Thyroid gland (tissue), 4 donors: ENCODE measurements around the gene KIAA1191. TPM values are rescaled to one million over a fixed set of nuclear protein-coding genes. Genes with fewer than 3 reads are reported as not detected.

Experiments
- DNase-seq, 2 donors: peaks; one replicate each; pipeline ENCODE4 v3.0.0-alpha.2; 2019
- H3K27ac ChIP-seq, 3 donors: fragments of 200-600 bp; sonication (generic); 1 replicate in 2 of 3; 2 replicates in 1 of 3; pipeline ENCODE4 v1.5.1; 2016 to 2019; ENCODE audit warnings: mild to moderate bottlenecking in 1 of 3, moderate library complexity in 1 of 3
- H3K27me3 ChIP-seq: fragments of 200-600 bp; sonication (generic); one replicate; pipeline ENCODE4 v1.5.1; 2019
- H3K36me3 ChIP-seq, 2 donors: fragments of 200-600 bp; sonication (generic); one replicate each; pipeline ENCODE4 v1.5.1; 2016 to 2019
- H3K4me1 ChIP-seq, 2 donors: fragments of 200-600 bp; sonication (generic); one replicate each; pipeline ENCODE4 v1.5.1; 2017 to 2019
- H3K4me3 ChIP-seq, 3 donors: fragments of 200-600 bp; sonication (generic); replicated peaks in 1 of 3; 1 replicate in 2 of 3; 2 replicates in 1 of 3; pipeline ENCODE4 v1.5.1; 2016; ENCODE audit warnings: mild to moderate bottlenecking in 1 of 3
- H3K9me3 ChIP-seq: fragments of 200-600 bp; sonication (generic); one replicate; pipeline ENCODE4 v1.5.1; 2017
- POLR2A ChIP-seq, 2 donors: fragments of 450-650 bp; IDR thresholded peaks; one replicate each; pipeline ENCODE4 v1.6.1; 2017; ENCODE audit warnings: antibody characterized with exemption in 2 of 2, mild to moderate bottlenecking in 2 of 2, moderate library complexity in 1 of 2
- WGBS, 2 donors: methylation state at CpG; one replicate each; pipeline ENCODE4 v1.1.5; 2017; 5-methylcytosine and 5-hydroxymethylcytosine counted together
- intact Hi-C: fragments of 100-400 bp; cut with DNase I; formaldehyde crosslinking; loops from one replicate; pipeline ENCODE4 v1.15.1; 2023
- total RNA-seq, 4 donors: library from RNA; depleted of rRNA; stranded (reverse); fragments of >200 nt; gene quantifications; one replicate each; pipeline ENCODE4 v1.2.3, GENCODE V29; 2016
- TF ChIP-seq, protein P1 (sequence below), 6 experiments: fragments of 200-600 bp in 3 of 6; fragments of 450-650 bp in 3 of 6; sonication (generic) in 3 of 6; IDR thresholded peaks; one replicate each; pipeline ENCODE4 v1.5.1; 2016 to 2019; ENCODE audit warnings: antibody characterized with exemption in 6 of 6, mild to moderate bottlenecking in 2 of 6, inconsistent platforms in 1 of 6, moderate library complexity in 1 of 6

The KIAA1191 gene
- total RNA-seq, 4 donors from 2014 or later, result 107 to 134 (median 119) TPM

DNA sequence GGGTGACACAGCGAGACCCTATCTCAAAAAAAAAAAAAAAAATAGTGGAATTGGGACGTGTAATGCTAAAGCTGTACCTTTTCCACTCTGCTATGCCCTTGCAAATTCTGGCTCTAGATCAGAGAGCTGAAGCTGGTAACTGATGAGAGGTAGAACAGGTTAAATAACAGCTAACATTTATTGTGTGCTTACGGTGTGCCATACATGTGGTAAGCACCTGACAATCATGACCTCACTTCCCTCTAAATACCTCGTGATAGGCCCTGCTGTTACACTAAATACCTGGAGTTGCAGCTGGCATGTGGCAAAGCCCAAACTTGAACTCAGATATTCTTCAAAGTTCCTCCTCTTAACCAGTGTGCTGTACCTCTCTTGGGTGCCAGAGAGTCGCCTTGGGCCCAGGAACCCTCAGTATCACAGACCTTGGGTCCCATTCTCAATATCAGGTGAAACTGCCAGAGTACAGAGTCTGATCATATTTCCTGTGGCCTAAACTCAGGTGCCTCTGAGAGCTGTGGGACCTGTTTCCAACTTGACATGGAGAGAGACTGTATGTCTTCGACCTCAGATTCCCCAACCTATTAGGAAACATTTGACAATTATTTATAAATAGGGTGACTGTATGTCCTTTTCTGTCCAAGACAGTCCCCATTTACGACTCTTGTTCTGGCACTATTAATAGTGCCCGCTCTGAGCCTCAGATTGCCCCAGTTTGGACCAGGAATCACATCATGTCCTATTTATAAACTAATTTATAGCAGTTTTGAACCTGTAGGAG lies 8.6 kb upstream of the KIAA1191 start:
- no peak overlapping the region for H3K4me3 ChIP-seq
- peaks cover 0 to 2% of the 10 kb centered on the region in 2 donors for H3K36me3 ChIP-seq
- intact Hi-C loops, result no loop called here
- WGBS, 2 donors, result 89 to 95% methylated on average over 8 of the region's 8 CpGs
- H3K27me3 ChIP-seq, result no peaks in the 10 kb centered on the region
- no peak for DNase-seq
- no peak overlapping the region for H3K27ac ChIP-seq
- TF ChIP-seq POLR2A (IDR thresholded peaks at IDR 0.05), result no peak
- TF ChIP-seq, protein P1, sequence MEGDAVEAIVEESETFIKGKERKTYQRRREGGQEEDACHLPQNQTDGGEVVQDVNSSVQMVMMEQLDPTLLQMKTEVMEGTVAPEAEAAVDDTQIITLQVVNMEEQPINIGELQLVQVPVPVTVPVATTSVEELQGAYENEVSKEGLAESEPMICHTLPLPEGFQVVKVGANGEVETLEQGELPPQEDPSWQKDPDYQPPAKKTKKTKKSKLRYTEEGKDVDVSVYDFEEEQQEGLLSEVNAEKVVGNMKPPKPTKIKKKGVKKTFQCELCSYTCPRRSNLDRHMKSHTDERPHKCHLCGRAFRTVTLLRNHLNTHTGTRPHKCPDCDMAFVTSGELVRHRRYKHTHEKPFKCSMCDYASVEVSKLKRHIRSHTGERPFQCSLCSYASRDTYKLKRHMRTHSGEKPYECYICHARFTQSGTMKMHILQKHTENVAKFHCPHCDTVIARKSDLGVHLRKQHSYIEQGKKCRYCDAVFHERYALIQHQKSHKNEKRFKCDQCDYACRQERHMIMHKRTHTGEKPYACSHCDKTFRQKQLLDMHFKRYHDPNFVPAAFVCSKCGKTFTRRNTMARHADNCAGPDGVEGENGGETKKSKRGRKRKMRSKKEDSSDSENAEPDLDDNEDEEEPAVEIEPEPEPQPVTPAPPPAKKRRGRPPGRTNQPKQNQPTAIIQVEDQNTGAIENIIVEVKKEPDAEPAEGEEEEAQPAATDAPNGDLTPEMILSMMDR (IDR thresholded peaks at IDR 0.05), result no peak
- peaks cover 0 to 15% of the 10 kb centered on the region in 2 donors for H3K4me1 ChIP-seq
- H3K9me3 ChIP-seq, result no peaks in the 10 kb centered on the region

DNA sequence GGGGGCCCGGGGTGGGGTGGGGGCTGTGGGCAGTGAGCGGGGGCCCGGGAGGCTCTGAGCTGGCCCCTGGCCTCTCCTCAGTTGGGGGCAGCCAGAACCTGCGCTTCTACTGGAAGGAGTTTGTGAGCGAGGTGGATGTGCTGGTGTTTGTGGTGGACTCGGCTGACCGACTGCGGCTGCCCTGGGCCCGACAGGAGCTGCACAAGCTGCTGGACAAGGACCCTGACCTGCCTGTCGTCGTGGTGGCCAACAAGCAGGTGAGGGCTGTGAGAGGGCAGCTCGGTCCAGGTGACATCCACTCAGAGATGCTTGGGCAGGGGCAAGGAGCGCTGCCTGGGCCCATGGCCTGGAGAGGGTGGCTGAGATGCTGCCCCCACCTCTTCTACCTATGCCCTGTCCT lies 7.2 kb upstream of the KIAA1191 start:
- DNase-seq, result no peak
- intact Hi-C loops, result no loop called here
- peaks cover 3 to 20% of the 10 kb centered on the region in 2 donors for H3K4me1 ChIP-seq
- no peak for TF ChIP-seq POLR2A (IDR thresholded peaks at IDR 0.05)
- TF ChIP-seq, protein P1 (IDR thresholded peaks at IDR 0.05), result no peak
- WGBS, 2 donors, result 96 to 100% methylated on average over 1 to 5 of the region's 13 CpGs
- H3K4me3 ChIP-seq, result no peak overlapping the region
- H3K27me3 ChIP-seq, result no peaks in the 10 kb centered on the region
- no peak overlapping the region for H3K27ac ChIP-seq
- H3K36me3 ChIP-seq, result peaks cover 0 to 2% of the 10 kb centered on the region in 2 donors
- H3K9me3 ChIP-seq, result no peaks in the 10 kb centered on the region

DNA sequence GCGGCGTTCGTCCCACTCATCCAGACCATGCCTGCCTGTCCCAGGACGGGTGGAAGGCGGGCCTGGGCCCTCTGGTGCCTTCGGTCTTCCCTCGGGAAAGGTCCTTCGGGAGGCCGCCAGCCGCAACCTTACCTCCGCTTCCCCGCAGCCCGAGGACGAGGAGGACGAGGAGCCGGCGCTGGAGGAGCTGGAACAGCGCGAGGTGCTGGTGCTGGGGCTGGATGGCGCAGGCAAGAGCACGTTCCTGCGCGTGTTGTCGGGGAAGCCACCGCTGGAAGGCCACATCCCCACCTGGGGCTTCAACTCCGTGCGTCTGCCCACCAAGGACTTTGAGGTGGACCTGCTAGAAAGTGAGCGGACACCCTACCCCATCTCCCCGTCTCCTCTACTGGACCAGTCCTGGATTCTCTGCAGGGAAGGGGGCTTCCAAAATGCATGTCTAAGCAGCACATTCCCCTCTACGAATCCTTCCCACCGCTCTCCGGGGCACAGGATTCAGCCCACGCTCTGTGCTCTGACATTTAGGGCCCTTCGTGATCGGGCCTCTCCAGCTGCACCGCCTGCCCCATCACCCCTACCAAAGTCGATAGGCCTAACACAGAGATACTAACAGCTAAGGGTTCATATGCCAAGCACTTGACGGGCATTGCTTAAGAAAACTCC lies 4.8 kb upstream of the KIAA1191 start:
- intact Hi-C loops, result no loop called here
- peaks cover 3 to 10% of the 10 kb centered on the region in 2 donors for H3K4me1 ChIP-seq
- 61 to 73% methylated on average over 24 to 31 of the region's 38 CpGs for WGBS, 2 donors
- TF ChIP-seq, protein P1 (IDR thresholded peaks at IDR 0.05), result no peak
- no peak for TF ChIP-seq POLR2A (IDR thresholded peaks at IDR 0.05)
- no peaks in the 10 kb centered on the region for H3K27me3 ChIP-seq
- no peak overlapping the region for H3K27ac ChIP-seq
- no peaks in the 10 kb centered on the region for H3K9me3 ChIP-seq
- no peak for DNase-seq
- peaks cover 0 to 2% of the 10 kb centered on the region in 2 donors for H3K36me3 ChIP-seq
- H3K4me3 ChIP-seq, result peak overlapping the region; percentile 47 to 67 (median 59)

DNA sequence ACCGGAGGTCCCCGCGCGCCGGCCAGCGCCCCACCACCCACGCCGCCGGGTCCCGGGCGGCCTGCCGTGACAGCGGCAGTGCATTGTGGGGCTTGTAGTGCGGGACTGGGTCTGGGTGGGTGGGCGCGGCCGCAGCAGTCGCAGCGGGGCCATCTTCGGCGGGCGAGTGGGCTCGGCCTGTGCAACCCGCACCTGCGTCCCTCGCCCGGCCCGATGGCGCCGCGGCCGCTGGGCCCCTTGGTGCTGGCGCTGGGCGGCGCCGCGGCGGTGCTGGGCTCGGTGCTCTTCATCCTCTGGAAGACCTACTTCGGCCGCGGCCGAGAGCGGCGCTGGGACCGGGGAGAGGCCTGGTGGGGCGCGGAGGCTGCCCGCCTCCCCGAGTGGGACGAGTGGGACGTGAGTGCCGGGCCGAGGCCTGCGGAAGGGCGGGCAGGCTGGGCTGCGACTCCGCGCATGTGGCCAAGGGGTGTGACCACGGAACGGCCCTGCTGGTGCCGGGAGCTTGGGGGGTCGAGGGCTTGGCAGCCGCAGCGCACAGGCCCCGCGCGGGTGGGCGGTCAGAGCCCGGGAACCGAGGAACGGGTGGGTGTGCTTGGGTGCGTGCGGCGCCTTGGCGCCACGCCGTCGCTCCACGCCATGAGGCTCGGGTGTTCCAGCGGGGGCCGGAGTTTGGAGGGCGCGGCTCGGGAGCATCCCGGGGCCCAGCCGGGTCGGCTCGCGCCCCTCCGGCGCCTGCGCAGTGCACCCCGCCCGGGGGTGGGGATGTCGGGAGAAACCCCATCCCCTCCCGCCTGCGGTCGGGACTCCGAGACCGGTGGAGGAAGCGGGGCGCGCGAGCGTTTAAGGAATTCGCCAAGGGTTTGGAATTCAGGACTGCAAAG lies 4.0 kb upstream of the KIAA1191 start, which contains the start of gene ARL10:
TSS of gene ARL10 (plus strand) at position 137 of the 881 bp plus-strand sequence. CDS start at position 214, 77 bp downstream.
- WGBS, 2 donors, result 0% methylated on average over 6 of the region's 108 CpGs; no CpG with 5 or more reads in 1 of the 2 donors
- DNase-seq, result peak; percentile 16 to 19
- Histone ChIP-seq H3K4me1 (peaks cover 7 to 13% of the 10 kb centered on the region in 2 donors), H3K9me3 (no peaks in the 10 kb centered on the region), H3K27me3 (no peaks in the 10 kb centered on the region), H3K36me3 (peaks cover 0 to 2% of the 10 kb centered on the region in 2 donors), H3K4me3 (peak within 1 kb of the TSS; percentile 47 to 67 (median 59)), H3K27ac (peak within 1 kb of the TSS in 1 of 3 donors; percentile 17)
- intact Hi-C loops, result no loop called here
- TF ChIP-seq, protein P1 (IDR thresholded peaks at IDR 0.05), result no peak
- TF ChIP-seq POLR2A (IDR thresholded peaks at IDR 0.05), result peak in 1 of 2 donors; percentile 14
